Upper lobe of left lung (tissue), 4 donors: ENCODE measurements around the gene OR7D4.

Source experiments
- CTCF ChIP-seq, 6 experiments: fragments of 450-650 bp in 4 of 6; fragments of 200-600 bp in 2 of 6; sonication (generic) in 2 of 6; IDR thresholded peaks; one replicate each; pipeline ENCODE4 v1.5.1; 2016 to 2019; ENCODE audit warnings: antibody characterized with exemption in 6 of 6
- EP300 ChIP-seq, 4 donors: sonication (generic); formaldehyde crosslinking; IDR thresholded peaks; one replicate each; pipeline ENCODE4 v1.5.1; 2017; ENCODE audit warnings: antibody characterized with exemption in 4 of 4, control low read depth in 2 of 4
- POLR2A ChIP-seq, 4 donors: fragments of 450-650 bp; IDR thresholded peaks; one replicate each; pipeline ENCODE4 v1.5.1; 2016 to 2017; ENCODE audit warnings: antibody characterized with exemption in 4 of 4, mild to moderate bottlenecking in 2 of 4
- POLR2AphosphoS5 ChIP-seq, 2 donors: sonication (generic); formaldehyde crosslinking; IDR thresholded peaks; one replicate each; pipeline ENCODE4 v1.5.1; 2017; ENCODE audit warnings: antibody characterized with exemption in 2 of 2

GRCh38 chr19:9178901-9179300 is 40.5 kb downstream of the OR7D4 start, which contains the start of gene OR7D2:
- TF ChIP-seq CTCF (IDR thresholded peaks at IDR 0.05), result no peak
- no peak for TF ChIP-seq POLR2A (IDR thresholded peaks at IDR 0.05)
- no peak for TF ChIP-seq POLR2AphosphoS5 (IDR thresholded peaks at IDR 0.05)
- TF ChIP-seq EP300 (IDR thresholded peaks at IDR 0.05), result no peak
